GM12891 (cell line): ENCODE data around the gene DENND1A.

ENCODE experiments used
- PAX5 ChIP-seq: IDR thresholded peaks from 2 replicates; pipeline ENCODE4 v1.6.1; 2011; ENCODE audit warnings: low read length, moderate library complexity, mild to moderate bottlenecking; ENCODE audit not compliant: insufficient read depth, severe bottlenecking
- POLR2A ChIP-seq: IDR thresholded peaks from 2 replicates; pipeline ENCODE4 v1.6.1; 2011; ENCODE audit warnings: low read depth, low read length, control low read depth
- POU2F2 ChIP-seq: IDR thresholded peaks from 2 replicates; pipeline ENCODE4 v1.6.1; 2011; ENCODE audit warnings: low read depth, mild to moderate bottlenecking, control low read depth, low read length, moderate library complexity
- TAF1 ChIP-seq: IDR thresholded peaks from 2 replicates; pipeline ENCODE4 v1.6.1; 2011; ENCODE audit warnings: low read depth, low read length, control low read depth

DNA sequence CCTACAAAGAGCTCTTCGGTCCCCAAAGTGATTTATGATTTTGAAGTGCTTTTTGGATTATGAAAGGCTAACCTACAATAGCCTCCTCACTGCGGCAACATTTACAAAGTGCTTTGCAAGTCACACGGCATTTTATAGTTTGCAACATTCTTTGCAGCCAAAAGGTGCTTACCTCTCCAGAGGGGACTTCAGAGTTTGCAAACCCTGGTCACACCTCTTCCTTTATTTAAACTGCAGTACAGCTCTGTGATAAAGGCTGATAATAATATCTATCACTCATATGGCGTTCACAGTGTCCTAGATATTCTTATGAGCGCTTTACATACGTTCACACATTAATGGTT, 594.0 kb downstream of the DENND1A start:
- no peak for TF ChIP-seq TAF1
- no peak for TF ChIP-seq POU2F2
- no peak for TF ChIP-seq POLR2A
- TF ChIP-seq PAX5, result no peak
